ENCODE data around the gene PRDM4. TPM values are rescaled to one million over a fixed set of nuclear protein-coding genes. Genes with fewer than 3 reads are reported as not detected.
A peak's percentile ranks its signal among the peaks of the same experiment; 100 is the strongest.

Gene PRDM4, protein sequence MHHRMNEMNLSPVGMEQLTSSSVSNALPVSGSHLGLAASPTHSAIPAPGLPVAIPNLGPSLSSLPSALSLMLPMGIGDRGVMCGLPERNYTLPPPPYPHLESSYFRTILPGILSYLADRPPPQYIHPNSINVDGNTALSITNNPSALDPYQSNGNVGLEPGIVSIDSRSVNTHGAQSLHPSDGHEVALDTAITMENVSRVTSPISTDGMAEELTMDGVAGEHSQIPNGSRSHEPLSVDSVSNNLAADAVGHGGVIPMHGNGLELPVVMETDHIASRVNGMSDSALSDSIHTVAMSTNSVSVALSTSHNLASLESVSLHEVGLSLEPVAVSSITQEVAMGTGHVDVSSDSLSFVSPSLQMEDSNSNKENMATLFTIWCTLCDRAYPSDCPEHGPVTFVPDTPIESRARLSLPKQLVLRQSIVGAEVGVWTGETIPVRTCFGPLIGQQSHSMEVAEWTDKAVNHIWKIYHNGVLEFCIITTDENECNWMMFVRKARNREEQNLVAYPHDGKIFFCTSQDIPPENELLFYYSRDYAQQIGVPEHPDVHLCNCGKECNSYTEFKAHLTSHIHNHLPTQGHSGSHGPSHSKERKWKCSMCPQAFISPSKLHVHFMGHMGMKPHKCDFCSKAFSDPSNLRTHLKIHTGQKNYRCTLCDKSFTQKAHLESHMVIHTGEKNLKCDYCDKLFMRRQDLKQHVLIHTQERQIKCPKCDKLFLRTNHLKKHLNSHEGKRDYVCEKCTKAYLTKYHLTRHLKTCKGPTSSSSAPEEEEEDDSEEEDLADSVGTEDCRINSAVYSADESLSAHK
- 10 to 100 TPM; 41.6 to 71.2 (median 42.4) TPM for total RNA-seq

DNA sequence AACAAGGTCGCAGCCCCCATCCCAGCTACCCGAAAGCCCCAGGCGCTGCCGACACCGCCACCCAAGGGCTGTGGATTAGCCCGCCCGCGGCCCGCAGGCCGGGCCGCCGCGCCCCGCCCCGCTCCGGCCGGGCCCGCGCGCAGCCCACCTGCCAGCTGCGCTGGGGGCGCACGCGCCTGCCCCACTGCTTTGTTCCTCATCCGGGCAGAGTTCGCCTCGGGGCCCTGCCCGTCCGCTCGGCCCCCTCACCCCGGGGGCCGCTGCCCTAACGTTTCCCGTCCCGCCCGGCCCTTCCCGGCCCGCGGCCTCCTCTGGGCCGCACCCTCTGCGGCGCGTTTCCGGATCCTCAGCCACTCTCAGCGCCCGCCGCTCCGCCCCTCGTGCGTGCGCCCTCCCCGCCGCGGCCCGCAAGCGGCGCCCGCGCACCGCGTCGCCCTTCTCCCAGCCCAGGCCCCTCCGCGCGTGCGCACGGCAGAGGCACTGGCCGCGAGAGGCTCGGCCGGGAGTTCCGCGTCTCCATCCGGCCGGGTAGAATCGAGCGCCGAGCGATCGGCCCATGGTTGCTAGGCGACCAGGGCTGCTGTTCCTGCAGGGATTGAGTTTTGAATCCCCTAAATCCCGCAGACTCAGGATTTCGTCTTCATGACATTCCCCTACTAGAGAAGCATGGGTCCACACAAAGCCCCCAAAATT, at the start of gene PRDM4:
Gene PRDM4 (minus strand): TSS at position 329 of the 693 bp plus-strand sequence. CDS start 622 bp downstream, outside the sequence.
- WGBS, 2 donors (ENCODE audit: low coverage in 1 of 2) = 1% methylated on average over 51 of the region's 83 CpGs; no CpG with 5 or more reads in 1 of the 2 donors
- H3K4me3 ChIP-seq = peak within 1 kb of the TSS; percentile 75 to 97 (median 88)
- H3K27me3 ChIP-seq = no peaks in the 10 kb centered on the region
- peaks cover 0 to 20% (median 4%) of the 10 kb centered on the region in 4 donors for H3K36me3 ChIP-seq
- in situ Hi-C loops (cut with MboI; ENCODE audit: low pct_ligation_motif_present in 1 of 4, low pct_unique_long_range_greater_than_20kb in 1 of 4, low sequenced_read_pairs in 3 of 4) = loop anchor here in 1 of 4 donors (10.0 kb wide), 1 partner anchor 124 kb away; no protein-coding TSS in a partner anchor
- no peaks in the 10 kb centered on the region for H3K9me3 ChIP-seq
- intact Hi-C loops (cut with DNase I; ENCODE audit: low total_unique reads) = no loop called here
- H3K27ac ChIP-seq = peak within 1 kb of the TSS; percentile 83 to 91 (median 87)
- DNase-seq = peak; percentile 95
- TF ChIP-seq POLR2AphosphoS5 (IDR thresholded peaks at IDR 0.05) (peak; percentile 93 to 97 (median 97)), POLR2A (IDR thresholded peaks at IDR 0.05) (peak; percentile 90), EP300 (IDR thresholded peaks at IDR 0.05; ENCODE audit: low read depth) (no peak)
- TF ChIP-seq, protein P1, sequence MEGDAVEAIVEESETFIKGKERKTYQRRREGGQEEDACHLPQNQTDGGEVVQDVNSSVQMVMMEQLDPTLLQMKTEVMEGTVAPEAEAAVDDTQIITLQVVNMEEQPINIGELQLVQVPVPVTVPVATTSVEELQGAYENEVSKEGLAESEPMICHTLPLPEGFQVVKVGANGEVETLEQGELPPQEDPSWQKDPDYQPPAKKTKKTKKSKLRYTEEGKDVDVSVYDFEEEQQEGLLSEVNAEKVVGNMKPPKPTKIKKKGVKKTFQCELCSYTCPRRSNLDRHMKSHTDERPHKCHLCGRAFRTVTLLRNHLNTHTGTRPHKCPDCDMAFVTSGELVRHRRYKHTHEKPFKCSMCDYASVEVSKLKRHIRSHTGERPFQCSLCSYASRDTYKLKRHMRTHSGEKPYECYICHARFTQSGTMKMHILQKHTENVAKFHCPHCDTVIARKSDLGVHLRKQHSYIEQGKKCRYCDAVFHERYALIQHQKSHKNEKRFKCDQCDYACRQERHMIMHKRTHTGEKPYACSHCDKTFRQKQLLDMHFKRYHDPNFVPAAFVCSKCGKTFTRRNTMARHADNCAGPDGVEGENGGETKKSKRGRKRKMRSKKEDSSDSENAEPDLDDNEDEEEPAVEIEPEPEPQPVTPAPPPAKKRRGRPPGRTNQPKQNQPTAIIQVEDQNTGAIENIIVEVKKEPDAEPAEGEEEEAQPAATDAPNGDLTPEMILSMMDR (IDR thresholded peaks at IDR 0.05) = peak in 1 of 5 experiments; percentile 37
- H3K4me1 ChIP-seq = peaks cover 10 to 32% (median 24%) of the 10 kb centered on the region in 4 donors

DNA sequence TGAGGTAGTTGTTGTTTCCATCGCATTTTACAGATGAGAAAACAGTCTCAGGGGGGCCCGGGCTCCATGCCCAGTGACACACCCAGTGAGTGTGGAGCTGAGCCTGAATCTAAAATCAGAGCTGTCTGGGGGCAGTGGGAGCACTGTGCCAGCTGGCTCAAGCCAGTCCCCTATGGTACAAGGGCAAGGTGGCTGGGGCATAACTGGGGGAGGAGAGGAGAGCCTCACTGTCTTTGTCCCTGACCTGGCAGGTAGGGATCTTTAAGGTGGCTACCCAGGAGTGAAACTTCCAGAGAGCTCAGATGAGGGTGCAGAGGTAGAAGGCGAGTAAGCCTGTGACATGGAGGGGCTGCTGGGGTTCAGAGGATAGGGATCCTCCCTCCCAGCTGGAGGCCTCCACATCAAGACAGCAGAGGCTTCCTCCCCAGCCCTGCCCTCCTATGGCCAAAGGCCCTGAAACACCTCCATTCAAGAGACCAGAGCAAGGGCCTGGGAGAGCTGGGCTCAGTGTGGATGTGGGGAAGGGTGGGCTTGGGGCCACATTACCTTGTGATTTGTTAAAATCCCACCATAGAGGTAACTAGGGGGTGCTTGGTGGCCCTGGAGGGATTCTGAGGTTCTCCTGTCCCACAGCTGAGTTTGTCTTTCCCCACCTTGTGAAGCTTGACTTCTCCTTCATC, 46.7 kb upstream of the PRDM4 start:
- Histone ChIP-seq H3K27me3 (no peaks in the 10 kb centered on the region), H3K4me3 (no peak overlapping the region), H3K4me1 (no peaks in the 10 kb centered on the region), H3K9me3 (no peaks in the 10 kb centered on the region), H3K36me3 (no peaks in the 10 kb centered on the region), H3K27ac (no peak overlapping the region)
- in situ Hi-C loops (cut with MboI; ENCODE audit: low pct_ligation_motif_present in 1 of 4, low pct_unique_long_range_greater_than_20kb in 1 of 4, low sequenced_read_pairs in 3 of 4) (no loop called here), intact Hi-C loops (cut with DNase I; ENCODE audit: low total_unique reads) (no loop called here)
- 40 to 65% methylated on average over 1 to 3 of the region's 3 CpGs for WGBS, 2 donors (ENCODE audit: low coverage in 1 of 2)
- TF ChIP-seq EP300 (IDR thresholded peaks at IDR 0.05; ENCODE audit: low read depth) (no peak), POLR2A (IDR thresholded peaks at IDR 0.05) (no peak), POLR2AphosphoS5 (IDR thresholded peaks at IDR 0.05) (no peak)
- TF ChIP-seq, protein P1 (IDR thresholded peaks at IDR 0.05) = no peak
- no peak for DNase-seq

DNA sequence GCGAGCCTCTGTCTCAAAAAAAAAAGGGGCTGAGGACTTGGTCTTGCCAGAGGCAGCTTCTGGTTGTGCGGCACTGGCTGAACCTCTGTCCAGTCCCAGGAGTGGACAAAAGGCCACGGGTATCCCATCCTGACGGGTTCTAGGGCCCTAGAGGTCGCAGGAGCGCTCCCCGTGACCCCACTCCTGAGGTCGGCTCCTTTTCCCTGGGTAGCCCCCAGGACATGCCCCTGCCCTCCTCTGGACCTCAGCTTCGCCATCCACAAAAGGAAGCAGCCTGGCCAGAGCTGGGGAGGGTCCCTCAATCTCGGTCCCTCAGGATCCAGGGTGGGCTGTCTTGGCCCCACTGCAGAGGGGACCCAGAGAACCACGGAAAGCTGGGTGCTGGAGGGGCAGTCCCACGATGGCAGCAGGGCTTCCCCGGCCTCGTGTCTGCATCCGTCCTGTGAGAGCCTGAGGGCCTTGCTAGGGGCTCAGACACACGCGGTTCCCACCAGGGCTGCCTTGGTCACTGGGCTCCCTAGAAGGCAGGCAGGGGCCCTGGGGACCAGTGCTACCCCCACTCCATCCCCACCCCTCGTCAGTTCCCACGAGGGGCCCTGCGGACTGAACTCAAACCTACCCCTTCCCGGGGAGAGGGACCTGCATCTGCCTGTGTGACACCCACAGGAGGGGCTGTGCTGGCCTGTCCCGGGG, 44.7 kb upstream of the PRDM4 start:
- DNase-seq = no peak
- Histone ChIP-seq H3K36me3 (no peaks in the 10 kb centered on the region), H3K27ac (no peak overlapping the region), H3K9me3 (no peaks in the 10 kb centered on the region), H3K4me1 (no peaks in the 10 kb centered on the region), H3K27me3 (no peaks in the 10 kb centered on the region), H3K4me3 (no peak overlapping the region)
- intact Hi-C loops (cut with DNase I; ENCODE audit: low total_unique reads) = no loop called here
- TF ChIP-seq, protein P1 (IDR thresholded peaks at IDR 0.05) = no peak
- WGBS, 2 donors (ENCODE audit: low coverage in 1 of 2) = 83% methylated on average over 20 of the region's 22 CpGs; no CpG with 5 or more reads in 1 of the 2 donors
- in situ Hi-C loops (cut with MboI; ENCODE audit: low pct_ligation_motif_present in 1 of 4, low pct_unique_long_range_greater_than_20kb in 1 of 4, low sequenced_read_pairs in 3 of 4) = no loop called here
